HG03558 (cell line): ENCODE measurements around the gene TBC1D3B.
"Not testable (repeated sequence)": the region's sequence is repeated elsewhere in the genome, so short reads cannot be mapped to it uniquely, and the experiment has no call there.

ENCODE experiments used
- ATAC-seq: cut with Tn5 transposase; IDR thresholded peaks from one replicate; pipeline ENCODE4 v1.9.1; 2021; ENCODE audit warnings: moderate number of reproducible peaks; ENCODE audit not compliant: unreplicated experiment; ENCODE audit errors: extremely low read depth

TBC1D3B gene

DNA sequence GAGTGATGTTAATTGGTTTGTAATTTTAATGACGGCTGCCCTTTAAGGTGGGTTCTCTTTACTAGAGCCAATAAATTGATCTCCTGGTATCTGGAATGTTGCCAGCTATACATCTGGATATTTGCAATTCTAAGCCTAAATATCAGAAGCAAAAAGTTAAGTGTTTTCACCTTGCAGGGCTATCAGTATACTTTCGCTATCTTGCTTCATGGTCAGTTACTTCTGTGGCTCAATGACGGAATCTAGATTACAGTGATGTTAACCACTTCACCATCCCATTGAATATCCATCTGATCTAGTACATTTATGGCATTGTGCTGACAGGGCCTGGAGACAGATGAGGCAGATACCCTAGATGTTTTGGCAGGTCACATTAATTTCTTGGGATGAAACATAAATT, 44.5 kb downstream of the TBC1D3B start:
- ATAC-seq, result no peak

DNA sequence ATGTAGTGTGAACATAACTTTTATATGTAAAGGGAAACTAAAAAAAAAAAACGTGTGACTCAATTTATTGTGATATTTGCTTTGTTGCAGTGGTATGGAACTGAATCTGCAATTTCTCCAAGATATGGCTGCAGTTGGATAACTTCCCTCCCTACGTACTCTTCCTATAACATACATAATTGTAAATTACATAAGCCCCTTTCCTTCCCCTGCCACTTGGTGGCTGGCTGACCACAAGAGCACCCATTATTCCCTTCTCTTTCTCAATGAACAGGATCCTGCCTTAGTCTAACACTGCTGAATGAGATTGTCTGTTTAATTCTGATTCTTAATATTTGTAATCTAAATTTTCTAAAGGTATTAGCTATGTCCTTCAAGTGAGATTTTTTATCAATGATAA, 45.0 kb downstream of the TBC1D3B start:
- ATAC-seq, result no peak

DNA sequence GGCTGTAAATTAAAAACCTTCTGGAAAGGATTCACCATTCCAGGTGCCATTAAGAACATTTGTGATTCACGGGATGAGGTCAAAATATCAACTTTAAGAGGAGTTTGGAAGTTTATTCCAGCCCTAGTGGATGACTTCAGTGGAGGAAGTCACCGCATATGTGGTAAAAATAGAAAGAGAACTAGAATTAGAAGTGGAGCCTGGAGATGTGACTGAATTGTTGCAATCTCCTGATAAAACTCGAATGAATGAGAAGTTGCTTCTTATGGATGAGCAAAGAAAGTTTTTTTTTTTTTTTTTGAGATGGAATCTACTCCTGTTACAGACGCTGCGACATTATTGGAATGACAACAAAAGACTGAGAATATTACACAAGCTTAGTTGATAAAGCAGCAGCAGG, 46.1 kb downstream of the TBC1D3B start:
- no peak for ATAC-seq

DNA sequence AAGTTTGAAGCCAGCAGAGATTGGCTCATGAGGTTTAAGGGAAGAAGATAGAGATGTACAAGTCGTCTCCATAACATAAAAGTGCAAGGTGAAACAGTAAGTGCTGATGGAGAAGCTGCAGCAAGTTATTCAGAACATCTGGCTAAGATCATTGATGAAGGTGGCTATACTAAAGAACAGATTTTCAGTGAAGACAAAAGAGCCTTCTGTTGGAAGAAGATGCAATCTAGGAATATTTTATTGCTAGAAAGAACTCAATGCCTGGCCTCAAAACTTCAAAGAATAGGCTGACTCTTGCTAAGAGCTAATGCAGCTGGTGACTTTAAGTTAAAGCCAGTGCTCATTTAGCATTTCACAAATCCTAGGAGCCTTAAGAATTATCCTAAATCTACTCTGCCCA, 46.8 kb downstream of the TBC1D3B start:
- no peak for ATAC-seq

DNA sequence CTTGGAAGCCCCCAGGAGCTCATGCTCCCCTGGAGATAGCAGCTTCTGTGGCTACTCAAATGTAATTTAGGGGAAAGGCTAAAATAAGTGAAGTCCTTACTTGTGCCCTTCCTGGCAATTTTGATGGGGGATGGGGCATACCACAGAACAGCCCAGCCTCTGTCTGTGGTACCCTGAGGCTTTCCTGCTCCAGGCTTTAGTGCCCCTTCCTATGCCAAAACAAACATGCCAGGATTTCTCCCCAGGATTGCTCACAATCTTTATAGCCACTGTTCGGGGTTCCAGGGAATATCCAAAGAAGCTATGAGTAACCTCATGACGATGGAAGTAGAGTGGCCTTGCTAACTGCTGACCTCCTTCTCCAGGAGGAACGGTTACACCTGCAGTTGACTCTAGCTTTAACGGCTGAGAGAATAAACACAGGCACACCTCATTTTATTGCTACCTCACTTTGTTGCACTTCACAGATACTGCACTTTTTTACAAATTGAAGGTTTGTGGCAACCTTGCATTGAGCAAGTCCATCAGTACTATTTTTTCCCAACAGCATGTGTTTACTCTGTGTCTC, 47.9 kb downstream of the TBC1D3B start:
- no peak for ATAC-seq

DNA sequence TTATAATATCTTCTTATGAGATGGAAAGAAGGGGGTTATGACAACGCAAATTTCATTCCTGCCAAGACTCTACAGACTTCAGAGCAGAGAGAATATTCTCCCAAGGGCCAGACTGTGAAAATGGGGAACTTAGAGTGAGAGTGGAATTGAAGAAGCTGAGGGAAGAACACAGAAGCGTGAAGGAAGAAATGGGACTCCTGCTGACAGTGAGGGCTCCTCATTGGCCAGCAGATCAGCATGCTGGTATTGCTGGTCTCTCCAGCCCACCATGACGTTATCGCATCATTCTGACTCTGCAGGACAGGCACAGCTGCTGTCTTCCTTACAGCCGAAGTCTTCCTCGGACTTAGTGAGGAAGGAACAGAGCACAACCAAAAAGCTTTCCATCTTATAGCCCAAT, 48.5 kb downstream of the TBC1D3B start:
- no peak for ATAC-seq

DNA sequence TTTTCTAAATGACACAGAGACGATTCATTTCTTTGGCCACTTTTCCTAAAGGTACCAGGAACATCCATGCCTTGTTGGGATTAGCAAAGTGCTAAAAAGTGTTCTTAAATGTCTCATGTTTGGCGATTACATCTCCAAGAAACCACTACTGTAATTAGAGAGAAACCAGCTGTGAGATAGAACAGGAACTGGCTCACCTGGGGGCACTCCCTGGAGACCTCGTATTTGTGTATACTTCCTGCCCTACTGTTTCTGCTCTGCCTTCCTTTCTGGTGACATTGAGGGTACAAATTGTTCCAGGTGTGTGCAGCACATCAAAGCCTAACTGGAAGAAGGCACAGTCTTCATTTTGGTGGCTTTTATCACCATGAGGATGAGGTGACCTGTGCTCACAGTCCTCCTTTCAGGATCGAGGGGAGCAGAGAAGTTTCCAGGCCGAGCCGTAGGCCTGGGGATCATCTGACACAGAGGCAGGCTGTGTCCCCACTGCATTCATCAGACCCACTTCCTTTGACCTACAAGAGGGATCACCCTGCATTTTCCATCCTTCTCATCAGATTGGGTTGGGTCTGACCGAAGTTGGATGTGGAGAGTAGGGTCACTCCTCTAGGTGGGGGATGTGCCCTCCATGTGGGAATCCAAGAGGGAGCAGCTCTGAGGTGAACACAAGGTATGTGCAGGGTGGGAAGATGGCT, 49.1 kb downstream of the TBC1D3B start:
- no peak for ATAC-seq

DNA sequence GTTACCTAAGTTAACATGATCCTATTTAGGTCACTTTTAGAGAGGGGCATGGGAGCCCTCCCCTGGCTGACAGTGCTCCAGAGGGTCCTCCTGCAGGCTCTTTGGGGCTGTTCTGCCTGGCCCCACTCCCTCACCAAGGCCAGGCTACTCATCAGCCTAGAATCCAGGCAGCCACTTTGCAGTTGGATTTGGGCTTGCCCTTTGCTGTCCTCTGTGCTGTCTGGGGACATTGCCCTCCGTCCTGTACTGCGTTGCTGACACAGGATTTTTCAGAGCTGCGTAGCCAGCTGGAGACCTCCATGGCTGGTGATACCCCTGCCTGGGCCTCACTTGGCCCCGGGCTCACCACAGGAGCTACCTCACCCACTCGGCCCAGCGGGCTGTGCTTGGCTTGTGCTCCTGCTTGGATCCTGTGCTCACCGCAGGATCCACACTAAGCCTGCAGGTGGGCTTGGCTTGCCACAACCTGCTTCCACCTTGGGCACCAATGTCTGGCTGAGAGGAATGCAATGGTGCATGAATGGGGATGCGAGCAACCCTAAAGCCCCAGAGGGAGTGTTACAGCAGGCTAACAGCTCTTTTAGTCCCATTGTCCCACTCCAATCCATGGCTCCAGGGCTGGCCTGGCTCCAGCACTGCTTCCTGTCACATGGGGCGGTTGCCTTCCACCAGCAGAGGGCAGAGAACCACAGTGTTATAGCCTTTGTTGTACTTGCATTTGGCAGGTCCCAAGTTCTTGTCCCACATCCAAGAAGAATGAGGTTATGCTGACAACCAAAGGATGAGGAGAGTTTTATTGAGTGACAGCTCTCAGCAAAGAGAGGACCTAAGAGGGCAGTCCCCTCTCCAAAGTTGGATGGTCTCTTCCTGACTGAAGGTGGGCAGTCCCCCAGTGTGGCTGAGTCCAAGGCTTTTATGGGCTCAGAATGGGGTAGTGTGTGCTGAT, 51.3 kb downstream of the TBC1D3B start:
- no peak for ATAC-seq

DNA sequence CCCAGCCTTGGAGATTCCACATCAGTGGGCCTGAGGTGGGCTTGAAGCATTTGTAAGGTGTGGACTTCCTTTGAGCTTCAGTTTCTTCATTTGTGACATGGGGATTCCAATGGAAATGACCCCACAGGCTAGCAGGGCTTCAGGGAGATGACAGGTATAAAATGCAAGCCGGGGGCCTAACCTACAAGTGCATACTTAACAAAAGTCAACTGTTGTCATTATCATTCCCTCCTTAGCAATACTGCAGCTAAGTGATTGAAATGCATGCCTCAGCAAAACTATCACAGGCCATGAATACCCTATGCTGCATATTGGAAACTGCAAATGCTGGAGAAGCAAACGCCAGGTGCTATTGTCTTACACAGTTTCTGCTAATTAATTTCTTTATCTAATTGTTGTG, 53.0 kb downstream of the TBC1D3B start:
- ATAC-seq, result no peak

DNA sequence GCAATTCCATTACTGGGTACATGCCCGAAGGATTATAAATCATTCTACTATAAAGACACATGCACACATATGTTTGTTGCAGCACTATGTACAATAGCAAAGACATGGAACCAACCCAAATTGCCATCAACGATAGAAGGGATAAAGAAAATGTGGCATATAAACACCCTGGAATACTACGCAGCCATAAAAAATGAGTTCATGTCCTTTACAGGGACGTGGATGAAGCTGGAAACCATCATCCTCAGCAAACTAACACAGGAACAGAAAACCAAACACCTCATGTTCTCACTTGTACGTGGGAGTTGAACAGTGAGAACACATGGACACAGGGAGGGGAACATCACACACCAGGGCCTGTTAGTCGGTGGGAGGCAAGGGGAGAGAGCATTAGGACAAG, 55.3 kb downstream of the TBC1D3B start:
- ATAC-seq, result not testable (repeated sequence)

DNA sequence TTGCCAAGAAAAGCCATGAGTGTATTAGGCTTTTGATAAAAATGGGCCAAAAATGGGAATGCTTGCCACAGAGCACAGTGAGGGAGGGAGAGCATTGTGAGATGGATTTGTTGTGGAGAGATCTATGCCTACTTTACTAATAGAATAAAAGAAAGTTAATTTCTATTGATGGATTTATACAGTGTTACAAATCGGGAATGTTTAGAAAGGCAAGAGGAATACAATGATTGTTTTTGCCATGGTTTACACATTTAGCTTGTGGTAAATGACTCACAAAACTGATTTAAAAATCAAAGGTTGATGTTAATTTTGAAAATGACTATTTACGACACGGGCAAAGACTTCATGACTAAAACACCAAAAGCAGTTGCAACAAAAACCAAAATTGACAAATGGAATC, 56.2 kb downstream of the TBC1D3B start:
- no peak for ATAC-seq

DNA sequence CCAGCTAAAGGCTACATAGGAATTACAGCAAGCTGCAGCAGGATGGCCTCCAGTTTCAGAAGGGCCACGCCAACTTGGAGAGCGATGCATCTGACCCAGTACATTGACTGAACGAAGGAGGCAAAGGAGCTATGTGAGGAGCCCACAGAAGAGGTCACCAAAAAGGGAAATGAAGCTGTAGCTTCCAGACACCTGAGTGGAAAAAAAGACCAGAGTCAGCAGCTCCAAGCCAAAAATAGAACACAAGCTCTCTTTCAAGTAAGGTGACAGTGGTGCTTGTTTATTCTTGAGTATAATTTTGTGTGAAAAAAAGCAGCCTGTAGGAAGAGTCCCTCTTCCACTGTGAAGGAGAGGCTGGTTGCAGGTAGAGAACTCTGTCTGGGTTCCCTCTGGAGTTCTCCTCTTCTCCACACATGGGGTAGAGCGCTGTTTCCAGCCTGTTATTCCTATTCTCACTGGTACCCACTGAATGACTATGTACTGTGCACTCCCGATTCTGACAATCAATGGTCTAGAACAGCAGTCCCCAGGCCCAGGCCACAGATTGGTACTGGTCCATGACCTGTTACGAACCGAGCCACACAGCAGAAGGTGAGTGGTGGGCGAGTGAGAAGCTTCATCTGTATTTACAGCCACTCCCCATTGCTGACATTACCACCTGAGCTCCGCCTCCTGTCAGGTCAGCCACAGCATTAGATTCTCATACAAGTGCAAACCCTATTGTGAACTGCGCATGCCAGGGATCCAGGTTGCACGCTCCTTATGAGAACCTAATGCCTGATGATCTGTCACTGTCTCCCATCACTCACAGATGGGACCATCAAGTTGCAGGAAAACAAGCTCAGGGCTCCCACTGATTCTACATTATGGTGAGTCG, 57.7 kb downstream of the TBC1D3B start:
- ATAC-seq, result no peak

DNA sequence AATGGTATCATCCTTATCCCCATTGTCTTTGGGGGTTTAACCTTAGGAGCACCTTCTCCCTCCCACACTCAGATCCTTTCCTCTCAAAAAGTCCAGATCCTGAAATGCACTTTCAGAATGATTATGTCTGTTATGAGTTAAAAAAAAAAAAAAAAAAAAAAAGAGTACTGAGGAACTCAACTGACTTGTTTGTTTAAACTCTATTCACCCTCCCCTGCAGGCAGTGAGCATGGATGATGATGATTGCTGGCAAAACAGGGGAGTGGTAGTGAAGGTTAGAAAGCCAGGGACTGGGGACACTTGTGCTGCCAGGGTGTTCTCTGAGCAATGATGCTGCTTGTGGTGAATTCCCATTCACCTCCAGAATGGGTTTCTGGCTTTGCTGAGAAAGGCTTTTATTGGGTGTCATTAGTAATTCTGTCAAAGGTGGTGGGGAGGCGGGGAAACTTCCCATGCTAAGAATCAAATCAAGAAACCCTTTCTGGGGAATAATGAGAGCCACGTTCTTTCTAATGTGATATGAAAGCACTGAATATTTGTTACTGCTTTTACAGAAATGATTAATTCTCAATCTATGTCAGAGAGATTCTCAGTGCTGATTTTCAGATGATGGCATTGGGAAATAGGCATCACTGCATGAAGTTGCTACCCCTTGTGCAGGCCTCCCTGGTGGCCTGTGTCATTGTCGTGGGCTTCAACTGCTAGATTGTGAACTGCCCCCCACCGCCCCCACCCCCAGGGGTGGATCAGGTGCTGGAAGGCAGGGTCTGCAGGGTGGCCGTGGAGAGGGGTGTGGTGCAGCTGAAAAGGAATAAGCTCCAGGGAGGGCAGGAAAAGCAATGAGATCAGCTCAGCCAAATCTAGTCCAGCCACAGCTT, 58.7 kb downstream of the TBC1D3B start:
- ATAC-seq, result no peak
